ENCODE measurements around the gene ZBTB11.
"Not testable (repeated sequence)": the region's sequence is repeated elsewhere in the genome, so short reads cannot be mapped to it uniquely, and the experiment has no call there.

ZBTB11 gene

DNA sequence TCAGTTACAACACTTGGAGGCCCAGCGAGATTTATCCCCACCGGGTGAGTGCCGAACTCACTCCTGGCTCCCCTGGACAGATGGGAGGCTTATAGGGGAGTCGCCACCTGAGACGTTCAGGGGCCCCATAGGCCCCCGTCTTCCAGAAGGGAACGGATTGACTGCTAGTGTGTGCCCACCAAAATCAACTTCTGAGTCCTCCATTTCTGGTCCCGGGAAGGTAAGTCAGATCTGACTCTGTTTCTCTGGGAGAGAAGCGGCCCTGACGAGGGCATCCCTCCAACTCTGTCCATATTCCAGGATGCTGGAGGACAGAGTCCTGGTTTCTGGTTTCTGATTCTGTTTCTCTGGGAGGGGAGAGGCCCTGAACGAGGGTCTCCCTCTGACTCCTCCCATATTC is 44.3 kb downstream of the ZBTB11 start:
- TF ChIP-seq SPI1 (IDR thresholded peaks at IDR 0.05; ENCODE audit: borderline replicate concordance, low read depth) (no peak), GABPA (IDR thresholded peaks at IDR 0.05; ENCODE audit: low read depth) (no peak), POLR2AphosphoS5 (IDR thresholded peaks at IDR 0.05; ENCODE audit: low read depth) (no peak)
- TF ChIP-seq, protein P1, sequence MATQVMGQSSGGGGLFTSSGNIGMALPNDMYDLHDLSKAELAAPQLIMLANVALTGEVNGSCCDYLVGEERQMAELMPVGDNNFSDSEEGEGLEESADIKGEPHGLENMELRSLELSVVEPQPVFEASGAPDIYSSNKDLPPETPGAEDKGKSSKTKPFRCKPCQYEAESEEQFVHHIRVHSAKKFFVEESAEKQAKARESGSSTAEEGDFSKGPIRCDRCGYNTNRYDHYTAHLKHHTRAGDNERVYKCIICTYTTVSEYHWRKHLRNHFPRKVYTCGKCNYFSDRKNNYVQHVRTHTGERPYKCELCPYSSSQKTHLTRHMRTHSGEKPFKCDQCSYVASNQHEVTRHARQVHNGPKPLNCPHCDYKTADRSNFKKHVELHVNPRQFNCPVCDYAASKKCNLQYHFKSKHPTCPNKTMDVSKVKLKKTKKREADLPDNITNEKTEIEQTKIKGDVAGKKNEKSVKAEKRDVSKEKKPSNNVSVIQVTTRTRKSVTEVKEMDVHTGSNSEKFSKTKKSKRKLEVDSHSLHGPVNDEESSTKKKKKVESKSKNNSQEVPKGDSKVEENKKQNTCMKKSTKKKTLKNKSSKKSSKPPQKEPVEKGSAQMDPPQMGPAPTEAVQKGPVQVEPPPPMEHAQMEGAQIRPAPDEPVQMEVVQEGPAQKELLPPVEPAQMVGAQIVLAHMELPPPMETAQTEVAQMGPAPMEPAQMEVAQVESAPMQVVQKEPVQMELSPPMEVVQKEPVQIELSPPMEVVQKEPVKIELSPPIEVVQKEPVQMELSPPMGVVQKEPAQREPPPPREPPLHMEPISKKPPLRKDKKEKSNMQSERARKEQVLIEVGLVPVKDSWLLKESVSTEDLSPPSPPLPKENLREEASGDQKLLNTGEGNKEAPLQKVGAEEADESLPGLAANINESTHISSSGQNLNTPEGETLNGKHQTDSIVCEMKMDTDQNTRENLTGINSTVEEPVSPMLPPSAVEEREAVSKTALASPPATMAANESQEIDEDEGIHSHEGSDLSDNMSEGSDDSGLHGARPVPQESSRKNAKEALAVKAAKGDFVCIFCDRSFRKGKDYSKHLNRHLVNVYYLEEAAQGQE (IDR thresholded peaks at IDR 0.05; ENCODE audit: insufficient replicate concordance, low read depth): no peak
- TF ChIP-seq, protein P2, sequence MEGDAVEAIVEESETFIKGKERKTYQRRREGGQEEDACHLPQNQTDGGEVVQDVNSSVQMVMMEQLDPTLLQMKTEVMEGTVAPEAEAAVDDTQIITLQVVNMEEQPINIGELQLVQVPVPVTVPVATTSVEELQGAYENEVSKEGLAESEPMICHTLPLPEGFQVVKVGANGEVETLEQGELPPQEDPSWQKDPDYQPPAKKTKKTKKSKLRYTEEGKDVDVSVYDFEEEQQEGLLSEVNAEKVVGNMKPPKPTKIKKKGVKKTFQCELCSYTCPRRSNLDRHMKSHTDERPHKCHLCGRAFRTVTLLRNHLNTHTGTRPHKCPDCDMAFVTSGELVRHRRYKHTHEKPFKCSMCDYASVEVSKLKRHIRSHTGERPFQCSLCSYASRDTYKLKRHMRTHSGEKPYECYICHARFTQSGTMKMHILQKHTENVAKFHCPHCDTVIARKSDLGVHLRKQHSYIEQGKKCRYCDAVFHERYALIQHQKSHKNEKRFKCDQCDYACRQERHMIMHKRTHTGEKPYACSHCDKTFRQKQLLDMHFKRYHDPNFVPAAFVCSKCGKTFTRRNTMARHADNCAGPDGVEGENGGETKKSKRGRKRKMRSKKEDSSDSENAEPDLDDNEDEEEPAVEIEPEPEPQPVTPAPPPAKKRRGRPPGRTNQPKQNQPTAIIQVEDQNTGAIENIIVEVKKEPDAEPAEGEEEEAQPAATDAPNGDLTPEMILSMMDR (IDR thresholded peaks at IDR 0.05; ENCODE audit: insufficient read depth, low read length): no peak
- Histone ChIP-seq H3K27ac (replicated peaks) (no peak overlapping the region), H3K27me3 (ENCODE audit: insufficient read depth, poor library complexity, severe bottlenecking) (no peaks in the 10 kb centered on the region), H3K4me3 (replicated peaks; ENCODE audit: insufficient read depth, low read length) (no peak overlapping the region)
- DNase-seq (ENCODE audit: low read depth in 1 of 2, low spot score in 1 of 2): no peak

DNA sequence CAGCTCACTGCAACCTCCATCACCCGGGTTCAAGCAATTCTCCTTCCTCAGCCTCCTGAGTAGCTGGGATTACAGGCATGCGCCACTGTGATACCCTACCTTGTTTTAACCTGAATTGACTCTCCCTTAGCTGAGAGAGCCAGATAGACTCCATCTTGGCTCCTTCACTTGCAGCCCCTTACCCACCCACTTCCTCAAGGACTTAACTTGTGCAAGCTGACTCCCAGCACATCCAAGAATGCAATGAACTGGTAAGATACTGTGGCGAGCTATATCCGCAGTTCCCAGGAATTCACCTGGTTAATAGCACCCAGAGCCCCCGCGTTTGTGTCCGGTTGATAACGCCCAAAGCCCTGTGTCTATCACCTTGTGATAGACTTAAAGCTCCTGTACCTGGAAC is 45.0 kb downstream of the ZBTB11 start:
- H3K27me3 ChIP-seq (ENCODE audit: insufficient read depth, poor library complexity, severe bottlenecking); H3K4me3 ChIP-seq (replicated peaks; ENCODE audit: insufficient read depth, low read length); H3K27ac ChIP-seq (replicated peaks); DNase-seq (ENCODE audit: low read depth in 1 of 2, low spot score in 1 of 2): not testable (repeated sequence)

DNA sequence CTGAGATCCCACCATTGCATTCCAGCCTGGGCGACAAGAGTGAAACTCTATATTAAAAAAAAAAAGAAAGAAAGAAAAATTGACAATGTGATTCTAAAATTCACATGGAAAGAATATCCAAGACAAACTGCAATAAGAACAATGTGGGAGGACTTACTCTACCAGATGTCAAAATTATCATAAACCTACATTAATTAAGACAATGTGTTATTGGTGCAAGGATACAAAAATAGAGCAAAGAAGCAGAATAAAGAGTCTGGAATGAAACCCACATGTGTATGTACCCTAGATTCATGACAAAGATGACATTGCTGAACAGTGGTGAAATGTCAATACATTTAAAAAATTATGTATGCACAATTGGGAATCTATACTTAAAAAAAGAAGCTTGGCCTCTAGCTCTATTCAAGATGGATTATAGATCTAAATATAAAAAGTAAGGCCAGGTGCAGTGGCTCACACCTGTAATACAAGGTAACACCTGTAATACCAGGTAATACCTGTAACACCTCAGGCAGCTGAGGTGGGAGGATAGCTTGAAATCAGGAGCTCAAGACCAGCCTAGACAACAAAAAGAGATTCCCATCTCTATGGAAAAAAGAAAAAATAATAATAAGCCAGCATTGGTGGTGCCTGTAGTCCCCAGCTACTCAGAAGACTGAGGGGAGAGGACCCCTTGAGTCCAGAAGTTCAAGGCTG is 45.7 kb downstream of the ZBTB11 start:
- Histone ChIP-seq H3K4me3 (replicated peaks; ENCODE audit: insufficient read depth, low read length) (no peak overlapping the region), H3K27me3 (ENCODE audit: insufficient read depth, poor library complexity, severe bottlenecking) (no peaks in the 10 kb centered on the region), H3K27ac (replicated peaks) (no peak overlapping the region)
- TF ChIP-seq SPI1 (IDR thresholded peaks at IDR 0.05; ENCODE audit: borderline replicate concordance, low read depth): no peak
- no peak for TF ChIP-seq POLR2AphosphoS5 (IDR thresholded peaks at IDR 0.05; ENCODE audit: low read depth)
- TF ChIP-seq, protein P1 (IDR thresholded peaks at IDR 0.05; ENCODE audit: insufficient replicate concordance, low read depth): no peak
- TF ChIP-seq, protein P2 (IDR thresholded peaks at IDR 0.05; ENCODE audit: insufficient read depth, low read length): no peak
- DNase-seq (ENCODE audit: low read depth in 1 of 2, low spot score in 1 of 2): no peak

DNA sequence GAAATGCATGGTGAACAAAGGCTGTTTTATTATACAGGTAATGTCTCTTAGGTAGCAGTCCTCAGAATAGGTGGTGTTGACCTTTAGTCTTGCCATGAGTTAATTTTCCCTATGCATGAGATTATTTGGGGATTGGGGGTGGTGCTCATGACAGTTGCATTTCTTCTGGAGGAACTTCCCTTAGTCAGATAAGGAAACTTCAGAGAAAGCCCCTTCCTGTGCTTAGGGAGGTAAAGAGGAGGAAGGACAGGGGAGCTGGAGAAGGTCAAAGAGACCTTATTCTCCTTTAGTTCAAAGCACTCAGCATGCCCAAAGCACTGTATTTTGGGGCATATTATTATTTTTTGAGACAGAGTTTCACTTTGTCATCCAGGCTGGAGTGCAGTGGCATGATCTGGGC is 47.7 kb downstream of the ZBTB11 start:
- Histone ChIP-seq H3K4me3 (replicated peaks; ENCODE audit: insufficient read depth, low read length) (no peak overlapping the region), H3K27ac (replicated peaks) (no peak overlapping the region), H3K27me3 (ENCODE audit: insufficient read depth, poor library complexity, severe bottlenecking) (no peaks in the 10 kb centered on the region)
- TF ChIP-seq, protein P2 (IDR thresholded peaks at IDR 0.05; ENCODE audit: insufficient read depth, low read length): no peak
- no peak for TF ChIP-seq SPI1 (IDR thresholded peaks at IDR 0.05; ENCODE audit: borderline replicate concordance, low read depth)
- TF ChIP-seq POLR2AphosphoS5 (IDR thresholded peaks at IDR 0.05; ENCODE audit: low read depth): no peak
- no peak for TF ChIP-seq GABPA (IDR thresholded peaks at IDR 0.05; ENCODE audit: low read depth)
- TF ChIP-seq, protein P1 (IDR thresholded peaks at IDR 0.05; ENCODE audit: insufficient replicate concordance, low read depth): no peak
- no peak for DNase-seq (ENCODE audit: low read depth in 1 of 2, low spot score in 1 of 2)
